Measurements from ENCODE around the gene MYCL.

The MYCL gene

DNA sequence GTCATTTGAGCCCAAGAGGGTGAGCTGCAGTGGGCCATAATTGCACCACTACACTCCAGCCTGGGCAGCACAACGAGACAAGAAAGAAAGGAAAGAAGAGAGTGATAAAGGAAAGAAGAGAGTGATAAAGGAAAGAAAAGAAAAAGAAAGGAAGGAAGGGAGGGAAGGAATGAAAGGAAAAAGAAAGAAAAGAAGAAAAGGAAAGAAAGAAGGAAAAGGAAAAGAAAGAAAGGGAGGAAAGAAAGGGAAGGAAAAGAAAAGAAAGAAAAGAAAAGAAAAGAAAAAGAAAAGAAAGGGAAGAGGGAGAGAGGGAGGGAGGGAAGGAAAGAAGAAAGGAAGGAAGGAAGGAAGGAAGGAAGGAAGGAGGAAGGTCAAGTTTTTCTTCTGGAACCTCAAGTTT is 36.0 kb downstream of the MYCL start:
- TF ChIP-seq FOXP2 (optimal IDR thresholded peaks at IDR 0.05; ENCODE audit: borderline replicate concordance, extremely low read depth, extremely low read length, insufficient read depth) (no peak), SIN3A (IDR thresholded peaks at IDR 0.05; ENCODE audit: borderline replicate concordance, insufficient read depth, low read length) (no peak), POLR2AphosphoS5 (IDR thresholded peaks at IDR 0.05; ENCODE audit: low read depth, low read length) (no peak), TAF1 (IDR thresholded peaks at IDR 0.05; ENCODE audit: borderline replicate concordance, insufficient read depth, low read length) (no peak)
- TF ChIP-seq, protein P1, sequence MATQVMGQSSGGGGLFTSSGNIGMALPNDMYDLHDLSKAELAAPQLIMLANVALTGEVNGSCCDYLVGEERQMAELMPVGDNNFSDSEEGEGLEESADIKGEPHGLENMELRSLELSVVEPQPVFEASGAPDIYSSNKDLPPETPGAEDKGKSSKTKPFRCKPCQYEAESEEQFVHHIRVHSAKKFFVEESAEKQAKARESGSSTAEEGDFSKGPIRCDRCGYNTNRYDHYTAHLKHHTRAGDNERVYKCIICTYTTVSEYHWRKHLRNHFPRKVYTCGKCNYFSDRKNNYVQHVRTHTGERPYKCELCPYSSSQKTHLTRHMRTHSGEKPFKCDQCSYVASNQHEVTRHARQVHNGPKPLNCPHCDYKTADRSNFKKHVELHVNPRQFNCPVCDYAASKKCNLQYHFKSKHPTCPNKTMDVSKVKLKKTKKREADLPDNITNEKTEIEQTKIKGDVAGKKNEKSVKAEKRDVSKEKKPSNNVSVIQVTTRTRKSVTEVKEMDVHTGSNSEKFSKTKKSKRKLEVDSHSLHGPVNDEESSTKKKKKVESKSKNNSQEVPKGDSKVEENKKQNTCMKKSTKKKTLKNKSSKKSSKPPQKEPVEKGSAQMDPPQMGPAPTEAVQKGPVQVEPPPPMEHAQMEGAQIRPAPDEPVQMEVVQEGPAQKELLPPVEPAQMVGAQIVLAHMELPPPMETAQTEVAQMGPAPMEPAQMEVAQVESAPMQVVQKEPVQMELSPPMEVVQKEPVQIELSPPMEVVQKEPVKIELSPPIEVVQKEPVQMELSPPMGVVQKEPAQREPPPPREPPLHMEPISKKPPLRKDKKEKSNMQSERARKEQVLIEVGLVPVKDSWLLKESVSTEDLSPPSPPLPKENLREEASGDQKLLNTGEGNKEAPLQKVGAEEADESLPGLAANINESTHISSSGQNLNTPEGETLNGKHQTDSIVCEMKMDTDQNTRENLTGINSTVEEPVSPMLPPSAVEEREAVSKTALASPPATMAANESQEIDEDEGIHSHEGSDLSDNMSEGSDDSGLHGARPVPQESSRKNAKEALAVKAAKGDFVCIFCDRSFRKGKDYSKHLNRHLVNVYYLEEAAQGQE (IDR thresholded peaks at IDR 0.05; ENCODE audit: insufficient read depth in 1 of 2, low read depth in 2 of 2, low read length in 2 of 2) = no peak

DNA sequence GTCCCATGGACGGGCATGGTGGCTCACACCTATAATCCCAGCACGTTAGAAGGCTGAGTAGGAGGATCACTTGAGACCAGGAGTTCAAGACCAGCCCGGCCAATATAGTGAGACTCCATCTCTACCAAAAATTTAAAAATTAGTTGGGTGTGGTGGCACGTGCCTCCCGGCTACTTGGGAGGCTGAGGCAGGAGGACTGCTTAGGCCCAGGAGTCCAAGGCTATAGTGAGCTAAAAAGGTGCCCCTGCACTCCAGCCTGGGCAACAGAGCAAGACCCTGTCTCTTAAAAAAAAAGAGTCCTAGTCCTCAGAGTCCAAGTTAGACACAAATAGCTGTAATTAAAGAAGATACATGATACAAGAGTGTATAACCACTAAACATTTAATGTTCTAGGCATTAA is 38.5 kb downstream of the MYCL start:
- TF ChIP-seq TAF1 (IDR thresholded peaks at IDR 0.05; ENCODE audit: borderline replicate concordance, insufficient read depth, low read length) = no peak
- TF ChIP-seq FOXP2 (optimal IDR thresholded peaks at IDR 0.05; ENCODE audit: borderline replicate concordance, extremely low read depth, extremely low read length, insufficient read depth) = no peak
- TF ChIP-seq, protein P1 (IDR thresholded peaks at IDR 0.05; ENCODE audit: insufficient read depth in 1 of 2, low read depth in 2 of 2, low read length in 2 of 2) = no peak
- TF ChIP-seq SIN3A (IDR thresholded peaks at IDR 0.05; ENCODE audit: borderline replicate concordance, insufficient read depth, low read length) = no peak
- no peak for TF ChIP-seq POLR2AphosphoS5 (IDR thresholded peaks at IDR 0.05; ENCODE audit: low read depth, low read length)

DNA sequence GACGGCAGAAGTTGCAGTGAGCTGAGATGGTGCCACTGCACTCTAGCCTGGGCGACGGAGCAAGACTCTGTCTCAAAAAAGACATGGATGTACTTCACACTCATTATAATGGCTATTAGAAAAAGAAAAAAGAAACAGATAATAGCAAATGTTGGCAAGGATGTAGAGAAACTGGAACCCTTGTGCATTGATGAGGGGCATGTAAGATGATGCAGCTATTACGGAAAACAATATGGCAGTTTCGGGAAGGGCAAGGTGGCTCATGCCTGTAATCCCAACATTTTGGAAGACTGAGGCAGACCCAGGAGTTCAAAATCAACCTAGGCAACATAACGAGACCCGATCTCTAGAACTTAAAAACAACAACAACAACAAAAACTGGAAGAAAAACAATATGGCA is 40.7 kb downstream of the MYCL start:
- no peak for TF ChIP-seq TAF1 (IDR thresholded peaks at IDR 0.05; ENCODE audit: borderline replicate concordance, insufficient read depth, low read length)
- no peak for TF ChIP-seq POLR2AphosphoS5 (IDR thresholded peaks at IDR 0.05; ENCODE audit: low read depth, low read length)
- TF ChIP-seq, protein P1 (IDR thresholded peaks at IDR 0.05; ENCODE audit: insufficient read depth in 1 of 2, low read depth in 2 of 2, low read length in 2 of 2) = no peak
- TF ChIP-seq SIN3A (IDR thresholded peaks at IDR 0.05; ENCODE audit: borderline replicate concordance, insufficient read depth, low read length) = no peak
- TF ChIP-seq FOXP2 (optimal IDR thresholded peaks at IDR 0.05; ENCODE audit: borderline replicate concordance, extremely low read depth, extremely low read length, insufficient read depth) = no peak

DNA sequence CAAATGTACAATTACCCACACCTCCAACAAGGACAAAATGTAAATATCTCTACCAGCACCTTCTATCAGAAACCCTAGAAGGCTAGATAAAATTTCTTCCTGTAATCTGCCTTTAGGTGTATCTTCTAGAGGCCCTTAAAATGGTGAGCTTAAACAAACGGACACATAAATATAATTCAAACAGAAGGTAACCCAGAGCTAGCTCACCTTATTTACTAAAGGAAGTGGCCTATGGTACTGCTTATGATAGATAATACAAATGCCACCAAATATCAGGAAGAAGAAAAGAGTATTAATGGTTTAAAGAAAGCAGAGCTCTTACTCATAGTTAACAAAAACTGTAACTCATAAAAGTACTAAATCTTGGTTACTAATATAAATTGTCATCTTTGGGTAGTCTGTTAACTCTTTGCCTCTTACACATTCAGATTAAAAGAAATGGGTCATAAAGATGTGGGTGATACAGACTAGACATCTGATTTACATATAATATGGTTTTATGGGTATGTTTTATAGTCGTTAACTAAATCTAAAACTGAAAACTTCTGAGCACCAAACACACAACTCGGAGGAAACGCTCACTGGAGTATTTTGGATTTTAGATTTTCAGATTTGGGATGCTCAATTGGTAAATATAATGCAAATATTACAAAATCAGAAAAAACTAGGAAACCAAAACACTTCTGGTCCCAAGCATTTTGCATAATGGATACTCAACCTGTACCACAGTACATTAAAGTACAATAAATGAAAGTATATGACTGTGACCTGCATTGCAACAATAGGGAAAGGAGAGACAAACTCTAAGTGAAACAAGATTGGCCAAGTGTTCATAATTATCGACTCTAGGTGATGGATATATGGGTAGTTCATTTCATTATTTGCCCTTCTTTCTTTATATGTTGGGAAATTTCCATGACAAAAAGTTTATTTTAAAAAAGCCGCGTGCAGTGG is 41.6 kb downstream of the MYCL start:
- TF ChIP-seq SIN3A (IDR thresholded peaks at IDR 0.05; ENCODE audit: borderline replicate concordance, insufficient read depth, low read length) = no peak
- no peak for TF ChIP-seq TAF1 (IDR thresholded peaks at IDR 0.05; ENCODE audit: borderline replicate concordance, insufficient read depth, low read length)
- no peak for TF ChIP-seq FOXP2 (optimal IDR thresholded peaks at IDR 0.05; ENCODE audit: borderline replicate concordance, extremely low read depth, extremely low read length, insufficient read depth)
- TF ChIP-seq, protein P1 (IDR thresholded peaks at IDR 0.05; ENCODE audit: insufficient read depth in 1 of 2, low read depth in 2 of 2, low read length in 2 of 2) = no peak
- TF ChIP-seq POLR2AphosphoS5 (IDR thresholded peaks at IDR 0.05; ENCODE audit: low read depth, low read length) = no peak
